ENCODE measurements around the gene SLC25A41. TPM values are rescaled to one million over a fixed set of nuclear protein-coding genes. Genes with fewer than 3 reads are reported as not detected.

SLC25A41 gene
- polyA plus RNA-seq, 1 donor: 0.23 TPM

Other genes with a start within 250 kb of the SLC25A41 start
- 46.1 TPM for gene MLLT1, start 153.8 kb downstream of the SLC25A41 start, polyA plus RNA-seq (ENCODE audit: insufficient read length)
- gene ACER1, start 100.2 kb downstream of the SLC25A41 start, polyA plus RNA-seq (ENCODE audit: insufficient read length): 0.13 TPM
- 50.1 TPM for gene CLPP, start 72.2 kb downstream of the SLC25A41 start, polyA plus RNA-seq (ENCODE audit: insufficient read length)
- gene ALKBH7, start 61.0 kb downstream of the SLC25A41 start, polyA plus RNA-seq (ENCODE audit: insufficient read length): 94.8 TPM
- gene PSPN, start 57.8 kb downstream of the SLC25A41 start, polyA plus RNA-seq (ENCODE audit: insufficient read length): 1.1 TPM
- 59.2 TPM for gene GTF2F1, start 40.6 kb downstream of the SLC25A41 start, polyA plus RNA-seq (ENCODE audit: insufficient read length)
- 174 TPM for gene KHSRP, start 9.0 kb downstream of the SLC25A41 start, polyA plus RNA-seq (ENCODE audit: insufficient read length)
- gene SLC25A23, start 26.0 kb upstream of the SLC25A41 start, polyA plus RNA-seq (ENCODE audit: insufficient read length): 34.2 TPM
- not detected for gene CRB3, start 30.5 kb upstream of the SLC25A41 start, polyA plus RNA-seq (ENCODE audit: insufficient read length)
- 0.63 TPM for gene DENND1C, start 48.0 kb upstream of the SLC25A41 start, polyA plus RNA-seq (ENCODE audit: insufficient read length)
- gene TUBB4A, start 68.5 kb upstream of the SLC25A41 start, polyA plus RNA-seq (ENCODE audit: insufficient read length): 0.57 TPM
- gene TNFSF9, start 97.3 kb upstream of the SLC25A41 start, polyA plus RNA-seq (ENCODE audit: insufficient read length): 0.92 TPM
- gene CD70, start 157.4 kb upstream of the SLC25A41 start, polyA plus RNA-seq (ENCODE audit: insufficient read length): 0.72 TPM
- 0.11 TPM for gene TNFSF14, start 236.4 kb upstream of the SLC25A41 start, polyA plus RNA-seq (ENCODE audit: insufficient read length)

Data from forelimb muscle (tissue), 1 donor.